Brain microvascular endothelial cell (primary cell): ENCODE data around the gene ZNF335.

ENCODE experiments used
- DNase-seq: peaks from one replicate; pipeline ENCODE4 v3.0.0-alpha.2; 2020
- H3K27ac ChIP-seq: fragments of 250-450 bp; sonication (Bioruptor Pico); 2 replicates; pipeline ENCODE4 v1.5.1; 2020; ENCODE audit warnings: mild to moderate bottlenecking, moderate library complexity
- H3K27me3 ChIP-seq: fragments of 250-450 bp; sonication (Bioruptor Pico); replicated peaks from 2 replicates; pipeline ENCODE4 v1.5.1; 2020; ENCODE audit warnings: mild to moderate bottlenecking
- H3K36me3 ChIP-seq: fragments of 250-450 bp; sonication (Bioruptor Pico); replicated peaks from 2 replicates; pipeline ENCODE4 v1.5.1; 2020; ENCODE audit warnings: mild to moderate bottlenecking
- H3K4me3 ChIP-seq: 2 replicates; pipeline ENCODE4 v1.5.1; 2011; ENCODE audit warnings: low read depth, mild to moderate bottlenecking, control low read depth, low read length, moderate library complexity
- CTCF ChIP-seq: IDR thresholded peaks from 2 replicates; pipeline ENCODE4 v1.5.1; 2011; ENCODE audit warnings: low read depth, mild to moderate bottlenecking, moderate library complexity, low read length, control low read depth, inconsistent platforms; ENCODE audit errors: missing control alignments
- in situ Hi-C: cut with HindIII; loops from 2 replicates; pipeline ENCODE4 v1.10.0; 2017; ENCODE audit warnings: low sequenced_read_pairs, low pct_ligation_motif_present

ZNF335 gene

GRCh38 chr20:45971675-45972499 is at the start of gene ZNF335:
Gene ZNF335, minus strand, starts transcription at chr20:45972203. Its CDS starts 793 bp downstream, at chr20:45971410.
- in situ Hi-C loops: no loop called here

GRCh38 chr20:46020555-46020954 is 48.6 kb upstream of the ZNF335 start:
- in situ Hi-C loops: no loop called here
- Histone ChIP-seq H3K4me3 (no peak overlapping the region), H3K27me3 (peaks cover 9% of the 10 kb centered on the region), H3K36me3 (no peaks in the 10 kb centered on the region), H3K27ac (no peak overlapping the region)
- no peak for DNase-seq
- no peak for TF ChIP-seq CTCF

More at GRCh38 chr20:45971675-45972499, at the start of gene ZNF335:
- peak; percentile 90 for DNase-seq
- no peaks in the 10 kb centered on the region for H3K27me3 ChIP-seq
- peak within 1 kb of the TSS; percentile 96 for H3K4me3 ChIP-seq
- H3K27ac ChIP-seq: peak within 1 kb of the TSS; percentile 100
- TF ChIP-seq CTCF: peak; percentile 27
- peaks cover 20% of the 10 kb centered on the region for H3K36me3 ChIP-seq

GRCh38 chr20:46018611-46019010 is 46.6 kb upstream of the ZNF335 start:
- no peak for TF ChIP-seq CTCF
- H3K4me3 ChIP-seq: no peak overlapping the region
- no peaks in the 10 kb centered on the region for H3K36me3 ChIP-seq
- H3K27me3 ChIP-seq: peaks cover 5% of the 10 kb centered on the region
- no peak overlapping the region for H3K27ac ChIP-seq
- DNase-seq: no peak
- in situ Hi-C loops: no loop called here

- Histone ChIP-seq H3K36me3 (no peaks in the 10 kb centered on the region), H3K4me3 (no peak overlapping the region), H3K27me3 (peaks cover 3% of the 10 kb centered on the region), H3K27ac (no peak overlapping the region)
- TF ChIP-seq CTCF: no peak
- no peak for DNase-seq
- in situ Hi-C loops: no loop called here
These were observed 46.1 kb upstream of the ZNF335 start for GRCh38 chr20:46018112-46018511.

GRCh38 chr20:46017272-46017671 is 45.3 kb upstream of the ZNF335 start:
- in situ Hi-C loops: no loop called here
- H3K27me3 ChIP-seq: peaks cover 7% of the 10 kb centered on the region

More at GRCh38 chr20:46017272-46017671, 45.3 kb upstream of the ZNF335 start:
- Histone ChIP-seq H3K4me3 (no peak overlapping the region), H3K36me3 (no peaks in the 10 kb centered on the region), H3K27ac (no peak overlapping the region)
- no peak for DNase-seq
- no peak for TF ChIP-seq CTCF
